NK-92 (cell line): Measurements from ENCODE around the gene NINL.
"Not testable (repeated sequence)": the region's sequence is repeated elsewhere in the genome, so short reads cannot be mapped to it uniquely, and the experiment has no call there.

Experiments
- DNase-seq: peaks from one replicate; lab custom pipeline; 2025; ENCODE audit not compliant: unreplicated experiment; lab: John Stamatoyannopoulos, UW

The NINL gene

GRCh38 chr20:25600632-25601031, 15.3 kb upstream of the NINL start:
- no peak for DNase-seq

GRCh38 chr20:25592135-25592852, 7.0 kb upstream of the NINL start:
- no peak for DNase-seq

- not testable (repeated sequence) for DNase-seq
These were observed 5.4 kb upstream of the NINL start for GRCh38 chr20:25590778-25591177.

GRCh38 chr20:25588491-25588890, 3.2 kb upstream of the NINL start:
- DNase-seq: no peak

GRCh38 chr20:25587536-25587935, 2.2 kb upstream of the NINL start:
- DNase-seq: no peak

DNA sequence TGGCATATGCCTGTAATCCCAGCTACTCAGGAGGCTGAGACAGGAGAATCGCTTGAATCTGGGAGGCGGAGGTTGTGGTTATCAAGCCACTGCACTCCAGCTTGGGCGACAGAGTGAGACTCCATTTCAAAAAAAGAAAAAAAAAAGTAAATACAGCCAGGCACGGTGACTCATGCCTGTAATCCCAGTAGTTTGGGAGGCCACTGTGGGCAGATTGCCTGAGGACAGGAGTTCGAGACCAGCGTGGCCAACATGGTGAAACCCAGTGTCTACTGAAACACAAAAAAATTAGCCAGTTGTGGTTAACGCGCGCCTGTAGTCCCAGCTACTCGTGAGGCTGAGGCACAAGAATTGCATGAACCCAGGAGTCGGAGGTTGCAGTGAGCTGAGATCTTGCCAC, 1.5 kb upstream of the NINL start:
- no peak for DNase-seq

- not testable (repeated sequence) for DNase-seq
These were observed 1.7 kb downstream of the NINL start for GRCh38 chr20:25583607-25584006.

- DNase-seq: no peak
These were observed 4.6 kb downstream of the NINL start for GRCh38 chr20:25580711-25581110.

- DNase-seq: no peak
These were observed 6.1 kb downstream of the NINL start for GRCh38 chr20:25579081-25579770.

DNA sequence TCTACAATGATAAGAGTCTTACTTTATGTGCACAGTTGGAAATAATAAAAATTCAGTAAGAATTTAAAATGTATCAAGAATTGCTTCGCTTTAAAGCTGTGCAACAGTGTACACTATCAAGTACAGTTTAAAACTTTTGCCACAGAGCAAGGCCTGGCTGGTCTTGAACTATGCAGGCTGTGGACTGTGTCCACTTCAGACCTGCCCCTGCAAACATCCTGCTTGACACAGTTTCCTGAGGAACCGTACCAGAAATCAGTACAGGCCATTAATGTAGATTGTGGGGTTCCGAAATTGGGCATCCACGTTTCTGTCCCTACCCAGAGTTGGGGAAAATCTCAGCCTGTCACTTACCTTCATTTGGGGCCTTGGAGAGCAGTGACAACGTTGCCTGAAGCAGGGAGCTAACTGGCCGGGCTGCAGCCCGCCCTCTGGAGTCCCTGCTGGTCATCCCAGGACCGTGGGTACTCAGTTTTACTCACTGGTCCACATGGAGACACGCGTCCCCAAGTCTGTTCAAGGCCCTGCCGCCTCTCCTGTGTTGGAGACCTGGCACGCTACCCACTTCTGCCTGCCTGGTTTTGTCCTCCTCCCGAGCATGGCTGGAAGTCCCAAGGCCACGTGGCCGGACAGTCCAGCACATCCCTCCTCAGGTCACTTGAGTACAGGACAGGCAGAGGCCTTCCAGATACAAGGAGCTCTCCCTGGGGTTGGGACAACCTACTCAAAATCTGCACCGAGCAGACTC, 8.4 kb downstream of the NINL start:
- no peak for DNase-seq

DNA sequence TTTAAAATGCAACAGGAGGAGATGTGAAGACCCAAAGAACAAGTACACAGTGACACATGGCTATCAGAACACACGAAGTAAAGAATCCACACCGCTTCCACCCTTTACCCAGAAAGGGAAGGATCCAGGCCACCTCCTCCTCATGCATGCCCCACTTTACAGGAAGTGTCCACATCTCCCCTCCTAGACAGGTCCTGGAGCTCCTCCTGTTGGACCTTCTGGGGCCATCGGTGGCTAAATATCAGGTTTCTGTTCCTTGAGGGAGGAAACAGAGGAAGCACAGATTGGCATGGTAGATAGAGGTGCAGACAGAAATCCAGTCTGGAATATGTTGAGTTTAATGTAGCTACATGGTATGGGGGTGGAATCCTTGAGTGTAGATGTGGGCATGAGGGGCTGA, 10.9 kb downstream of the NINL start:
- no peak for DNase-seq

DNA sequence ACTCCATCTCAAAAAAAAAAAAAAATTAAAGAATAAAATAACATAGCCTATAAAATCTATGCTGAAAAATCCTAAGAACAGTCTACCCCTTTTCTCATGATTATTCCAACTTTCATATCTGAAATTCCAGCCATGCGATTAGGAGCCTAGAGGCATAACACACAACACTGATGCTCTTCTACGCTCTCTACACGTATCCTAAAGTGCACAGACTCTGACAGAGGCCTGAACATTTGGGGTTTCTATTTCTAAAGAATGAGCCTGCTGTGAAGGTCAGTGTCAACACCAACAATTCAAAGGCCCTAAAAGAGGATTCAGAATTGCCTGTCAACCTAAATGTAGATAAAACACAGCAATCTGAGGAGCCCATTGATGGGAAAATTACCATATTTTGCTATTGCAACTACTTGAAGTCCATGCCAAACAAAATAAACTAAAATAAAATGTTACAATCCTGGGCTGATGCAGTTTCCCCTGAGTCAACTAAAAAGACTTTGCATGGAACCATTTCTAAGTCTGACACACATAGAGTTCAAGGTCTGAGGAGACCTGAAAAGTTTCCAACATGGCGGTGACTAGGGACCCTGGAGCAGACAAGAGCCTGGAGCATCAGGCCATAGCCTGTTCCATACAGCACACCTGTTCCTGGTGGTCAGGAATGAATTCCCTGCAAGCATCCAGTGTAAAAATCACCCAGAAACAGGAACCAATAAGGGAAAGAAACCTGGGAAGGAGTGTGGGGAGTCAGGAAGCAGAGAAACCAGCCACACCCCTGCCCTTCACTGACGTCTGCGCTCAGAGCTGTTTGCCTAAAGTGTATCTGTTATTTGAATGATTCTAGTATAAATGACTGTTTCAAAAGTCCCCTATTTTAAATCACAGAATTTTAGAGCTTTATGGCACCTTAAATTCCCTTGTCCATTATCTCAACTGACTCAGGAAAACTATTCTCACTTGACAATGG, 11.8 kb downstream of the NINL start:
- no peak for DNase-seq

- DNase-seq: no peak
These were observed 13.5 kb downstream of the NINL start for GRCh38 chr20:25571817-25572216.

GRCh38 chr20:25571240-25571639, 14.1 kb downstream of the NINL start:
- no peak for DNase-seq

GRCh38 chr20:25570148-25570530, 15.2 kb downstream of the NINL start:
- DNase-seq: no peak

DNA sequence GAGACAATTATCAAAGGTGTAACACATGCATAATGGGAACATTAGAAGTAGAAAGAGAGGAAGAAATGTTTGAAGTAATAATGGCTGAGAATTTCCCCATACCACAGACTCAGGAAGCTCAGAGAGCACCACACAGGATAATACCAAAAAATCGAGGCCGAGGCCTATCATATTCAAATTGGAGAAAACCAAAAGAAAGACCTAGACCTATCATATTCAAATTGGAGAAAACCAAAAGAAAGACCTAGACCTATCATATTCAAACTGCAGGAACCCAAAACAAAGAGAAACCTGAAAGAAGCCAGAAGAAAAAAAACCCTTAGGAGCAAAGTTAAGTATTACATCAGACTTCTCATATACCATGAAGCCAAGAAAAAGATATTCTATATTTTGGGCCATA, 18.0 kb downstream of the NINL start:
- DNase-seq: no peak

DNA sequence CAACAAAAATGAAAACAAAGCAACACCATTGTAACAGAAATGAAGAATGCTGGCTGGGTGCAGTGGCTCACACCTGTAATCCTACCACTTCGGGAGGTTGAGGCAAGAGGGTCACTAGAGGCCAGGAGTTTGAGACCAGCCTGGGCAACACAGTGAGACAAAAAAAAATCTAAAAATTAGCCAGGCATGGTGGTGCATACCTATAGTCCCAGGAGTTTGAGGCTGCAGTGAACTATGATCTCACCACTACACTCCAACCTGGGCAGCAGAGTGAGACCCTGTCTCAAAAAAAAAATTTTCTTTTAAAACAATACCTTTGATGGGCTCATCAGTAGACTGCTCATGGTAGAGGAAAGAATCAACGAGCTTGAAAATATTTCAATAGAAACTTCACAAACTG, 18.5 kb downstream of the NINL start:
- DNase-seq: no peak

GRCh38 chr20:25565578-25566157, 19.7 kb downstream of the NINL start:
- DNase-seq: no peak

DNA sequence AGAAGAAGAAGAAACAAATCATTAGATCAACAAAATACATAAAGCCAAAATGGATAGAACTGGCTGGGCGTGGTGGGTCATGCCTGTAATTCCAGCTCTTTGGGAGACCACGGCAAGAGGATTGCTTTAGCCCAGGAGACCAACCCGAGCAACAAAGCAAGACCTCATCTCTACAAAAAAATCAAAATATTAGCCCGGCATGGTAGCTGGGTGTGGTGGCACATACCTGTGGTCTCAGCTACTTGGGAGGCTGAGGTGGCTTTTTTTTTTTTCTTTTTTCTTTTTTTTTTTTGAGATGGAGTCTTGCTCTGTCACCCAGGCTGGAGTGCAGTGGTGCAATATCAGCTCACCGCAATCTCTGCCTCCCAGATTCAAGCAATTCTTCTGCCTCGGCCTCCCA, 21.5 kb downstream of the NINL start:
- no peak for DNase-seq

DNA sequence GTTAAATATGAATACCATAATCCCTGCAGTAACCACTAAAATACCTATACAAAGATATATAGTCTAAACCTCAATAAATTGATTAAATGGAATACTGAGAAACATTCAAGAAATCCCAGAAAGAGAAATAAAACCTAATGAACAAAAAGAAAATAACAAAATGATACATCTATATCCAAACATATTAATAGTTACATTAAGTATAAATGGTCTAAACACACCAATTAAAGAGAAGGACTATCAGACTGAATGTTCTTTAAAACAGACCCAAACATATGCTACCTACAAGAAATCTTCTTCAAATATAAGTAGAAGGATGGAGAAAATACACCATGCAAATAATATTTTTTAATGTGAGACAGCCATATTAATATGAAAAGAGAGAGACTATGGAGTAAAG, 22.0 kb downstream of the NINL start:
- DNase-seq: no peak

DNA sequence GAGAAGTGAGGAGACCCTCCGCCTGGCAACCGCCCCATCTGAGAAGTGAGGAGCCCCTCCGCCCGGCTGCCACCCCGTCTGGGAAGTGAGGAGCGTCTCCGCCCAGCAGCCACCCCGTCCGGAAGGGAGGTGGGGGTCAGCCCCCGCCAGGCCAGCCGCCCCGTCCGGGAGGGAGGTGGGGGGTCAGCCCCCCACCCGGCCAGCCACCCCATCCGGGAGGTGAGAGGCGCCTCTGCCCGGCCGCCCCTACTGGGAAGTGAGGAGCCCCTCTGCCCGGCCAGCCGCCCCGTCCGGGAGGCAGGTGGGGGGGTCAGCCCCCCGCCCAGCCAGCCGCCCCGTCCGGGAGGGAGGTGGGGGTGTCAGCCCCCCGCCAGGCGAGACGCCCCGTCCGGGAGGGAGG, 23.6 kb downstream of the NINL start:
- DNase-seq: not testable (repeated sequence)
